22Rv1 (cell line): ENCODE data around the gene DDX46.

Experiments used
- ZFX ChIP-seq: fragments of 450-650 bp; IDR thresholded peaks from 2 replicates; pipeline ENCODE4 v1.6.1; 2017; ENCODE audit warnings: antibody characterized with exemption, borderline replicate concordance
- TF ChIP-seq, protein P1 (sequence below): fragments of 450-650 bp; IDR thresholded peaks from 2 replicates; pipeline ENCODE4 v1.5.1; 2017; ENCODE audit warnings: mild to moderate bottlenecking

DNA sequence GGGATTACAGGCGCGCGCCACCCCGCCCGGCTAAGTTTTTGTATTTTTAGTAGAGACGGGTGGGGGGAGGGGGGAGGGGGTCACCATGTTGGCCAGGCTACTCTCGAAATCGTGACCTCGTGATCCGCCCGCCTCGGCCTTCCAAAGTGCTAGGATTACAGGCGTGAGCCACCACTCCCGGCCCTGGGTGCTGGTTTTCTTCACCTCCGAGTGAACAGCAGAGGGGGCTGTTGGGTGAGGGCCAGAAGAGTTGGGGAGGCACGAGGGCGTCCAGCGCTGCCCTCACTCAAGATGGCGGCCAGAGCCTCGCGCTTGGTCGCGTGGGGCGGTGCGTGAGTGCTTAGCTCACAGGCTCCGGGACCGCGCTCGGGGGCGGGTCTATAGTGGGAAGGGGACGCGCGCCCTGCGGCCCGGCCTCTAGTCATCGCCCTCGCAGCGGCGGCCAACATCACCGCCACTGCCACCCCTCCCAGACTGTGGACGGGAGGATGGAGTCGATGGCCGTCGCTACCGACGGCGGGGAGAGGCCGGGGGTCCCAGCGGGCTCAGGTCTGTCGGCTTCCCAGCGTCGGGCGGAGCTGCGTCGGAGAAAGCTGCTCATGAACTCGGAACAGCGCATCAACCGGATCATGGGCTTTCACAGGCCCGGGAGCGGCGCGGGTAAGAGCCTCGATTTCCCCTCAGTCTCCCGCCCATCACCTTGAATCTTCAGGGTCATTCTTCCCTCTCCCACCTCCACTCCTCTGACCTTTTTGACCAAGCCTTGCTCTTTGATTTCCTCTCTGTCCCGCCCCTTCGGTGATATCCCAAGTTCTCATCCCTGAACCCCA is 20.2 kb upstream of the DDX46 start, which contains the start of gene CAMLG:
- TF ChIP-seq, protein P1, sequence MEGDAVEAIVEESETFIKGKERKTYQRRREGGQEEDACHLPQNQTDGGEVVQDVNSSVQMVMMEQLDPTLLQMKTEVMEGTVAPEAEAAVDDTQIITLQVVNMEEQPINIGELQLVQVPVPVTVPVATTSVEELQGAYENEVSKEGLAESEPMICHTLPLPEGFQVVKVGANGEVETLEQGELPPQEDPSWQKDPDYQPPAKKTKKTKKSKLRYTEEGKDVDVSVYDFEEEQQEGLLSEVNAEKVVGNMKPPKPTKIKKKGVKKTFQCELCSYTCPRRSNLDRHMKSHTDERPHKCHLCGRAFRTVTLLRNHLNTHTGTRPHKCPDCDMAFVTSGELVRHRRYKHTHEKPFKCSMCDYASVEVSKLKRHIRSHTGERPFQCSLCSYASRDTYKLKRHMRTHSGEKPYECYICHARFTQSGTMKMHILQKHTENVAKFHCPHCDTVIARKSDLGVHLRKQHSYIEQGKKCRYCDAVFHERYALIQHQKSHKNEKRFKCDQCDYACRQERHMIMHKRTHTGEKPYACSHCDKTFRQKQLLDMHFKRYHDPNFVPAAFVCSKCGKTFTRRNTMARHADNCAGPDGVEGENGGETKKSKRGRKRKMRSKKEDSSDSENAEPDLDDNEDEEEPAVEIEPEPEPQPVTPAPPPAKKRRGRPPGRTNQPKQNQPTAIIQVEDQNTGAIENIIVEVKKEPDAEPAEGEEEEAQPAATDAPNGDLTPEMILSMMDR = peak; percentile 63
- no peak for TF ChIP-seq ZFX
